Measurements from ENCODE around the gene CCL3.
A peak's percentile ranks its signal among the peaks of the same experiment; 100 is the strongest.
"Not testable (repeated sequence)": the region's sequence is repeated elsewhere in the genome, so short reads cannot be mapped to it uniquely, and the experiment has no call there.

The CCL3 gene

DNA sequence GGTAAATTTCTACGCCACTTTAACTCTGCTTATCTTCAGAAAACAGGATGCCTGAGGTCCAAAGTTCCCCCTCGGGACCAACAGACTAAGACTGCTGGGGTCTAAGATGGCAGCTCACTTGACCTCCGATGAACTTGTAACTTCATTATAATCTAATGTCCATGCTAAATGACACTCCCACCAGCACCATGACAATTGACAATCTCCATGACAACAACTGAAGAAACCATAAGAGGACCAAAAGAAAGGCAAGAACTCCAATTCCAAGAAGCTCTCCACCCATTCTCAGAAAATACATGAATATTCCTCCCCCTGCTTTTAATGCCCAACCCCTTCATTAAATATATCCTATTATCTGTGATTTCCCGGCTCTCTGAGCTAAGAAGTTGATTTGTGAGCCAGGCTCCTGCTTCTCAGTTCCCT is 21.1 kb upstream of the CCL3 start:
- TF ChIP-seq, protein P1, sequence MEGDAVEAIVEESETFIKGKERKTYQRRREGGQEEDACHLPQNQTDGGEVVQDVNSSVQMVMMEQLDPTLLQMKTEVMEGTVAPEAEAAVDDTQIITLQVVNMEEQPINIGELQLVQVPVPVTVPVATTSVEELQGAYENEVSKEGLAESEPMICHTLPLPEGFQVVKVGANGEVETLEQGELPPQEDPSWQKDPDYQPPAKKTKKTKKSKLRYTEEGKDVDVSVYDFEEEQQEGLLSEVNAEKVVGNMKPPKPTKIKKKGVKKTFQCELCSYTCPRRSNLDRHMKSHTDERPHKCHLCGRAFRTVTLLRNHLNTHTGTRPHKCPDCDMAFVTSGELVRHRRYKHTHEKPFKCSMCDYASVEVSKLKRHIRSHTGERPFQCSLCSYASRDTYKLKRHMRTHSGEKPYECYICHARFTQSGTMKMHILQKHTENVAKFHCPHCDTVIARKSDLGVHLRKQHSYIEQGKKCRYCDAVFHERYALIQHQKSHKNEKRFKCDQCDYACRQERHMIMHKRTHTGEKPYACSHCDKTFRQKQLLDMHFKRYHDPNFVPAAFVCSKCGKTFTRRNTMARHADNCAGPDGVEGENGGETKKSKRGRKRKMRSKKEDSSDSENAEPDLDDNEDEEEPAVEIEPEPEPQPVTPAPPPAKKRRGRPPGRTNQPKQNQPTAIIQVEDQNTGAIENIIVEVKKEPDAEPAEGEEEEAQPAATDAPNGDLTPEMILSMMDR (conservative IDR thresholded peaks at IDR 0.05) = no peak
- no peak overlapping the region for H3K27ac ChIP-seq

DNA sequence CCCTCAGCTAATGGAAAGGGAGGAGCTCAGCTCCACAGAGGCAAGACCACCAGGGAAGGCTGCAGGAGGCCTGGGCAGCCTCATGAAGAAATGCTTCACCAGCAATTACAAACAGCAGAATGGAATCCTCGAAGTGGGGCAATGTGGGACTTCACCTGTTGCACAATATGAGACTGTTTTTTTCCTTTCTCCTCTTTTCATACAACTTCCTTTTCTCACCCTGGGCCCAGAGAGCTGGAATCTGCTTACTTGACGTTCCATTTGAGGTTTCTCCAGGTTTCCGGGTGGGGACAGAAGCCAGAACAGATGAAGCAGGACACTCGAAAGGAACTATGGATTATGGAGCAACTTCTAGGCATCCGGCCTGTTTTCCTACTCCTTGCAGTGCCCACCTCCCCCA is 18.3 kb upstream of the CCL3 start:
- not testable (repeated sequence) for H3K27ac ChIP-seq

DNA sequence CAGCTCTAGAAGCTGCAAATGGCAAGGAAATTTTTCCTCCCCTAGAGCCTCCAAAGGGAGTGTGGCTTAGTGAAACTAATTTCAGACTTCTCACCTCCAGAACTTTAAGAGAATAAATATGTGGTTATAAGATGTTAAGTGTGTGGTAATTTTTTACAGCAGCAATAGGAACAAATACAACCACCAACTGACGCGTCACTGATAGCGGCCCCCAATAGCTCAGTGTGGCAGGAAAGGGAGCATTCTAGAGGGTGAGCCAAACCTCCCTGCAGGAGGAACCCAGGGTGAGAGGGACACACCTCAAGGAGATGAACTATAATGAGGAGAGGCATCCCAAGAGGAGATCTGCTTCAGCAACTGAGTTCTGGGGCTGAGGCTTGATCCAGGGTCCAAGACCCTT is 17.7 kb upstream of the CCL3 start:
- TF ChIP-seq, protein P1 (conservative IDR thresholded peaks at IDR 0.05) = no peak
- no peak overlapping the region for H3K27ac ChIP-seq

DNA sequence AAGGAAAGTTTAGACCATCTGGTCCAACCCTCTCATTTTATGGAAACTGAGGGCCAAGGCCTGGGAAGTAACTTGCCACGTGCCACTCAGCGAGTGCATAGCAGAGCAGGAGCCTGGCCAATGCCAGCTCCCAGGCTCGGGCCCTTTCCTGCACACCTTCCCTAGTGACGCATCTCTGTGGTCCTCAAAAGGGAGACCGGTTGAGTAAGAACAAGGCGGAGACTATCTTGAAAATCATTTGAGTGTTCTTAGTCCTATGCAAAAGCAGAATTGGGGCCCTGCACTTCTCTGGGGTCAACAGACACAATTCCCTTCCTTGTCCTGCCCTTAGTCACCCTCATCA is 16.5 kb upstream of the CCL3 start:
- TF ChIP-seq, protein P1 (conservative IDR thresholded peaks at IDR 0.05) = no peak

DNA sequence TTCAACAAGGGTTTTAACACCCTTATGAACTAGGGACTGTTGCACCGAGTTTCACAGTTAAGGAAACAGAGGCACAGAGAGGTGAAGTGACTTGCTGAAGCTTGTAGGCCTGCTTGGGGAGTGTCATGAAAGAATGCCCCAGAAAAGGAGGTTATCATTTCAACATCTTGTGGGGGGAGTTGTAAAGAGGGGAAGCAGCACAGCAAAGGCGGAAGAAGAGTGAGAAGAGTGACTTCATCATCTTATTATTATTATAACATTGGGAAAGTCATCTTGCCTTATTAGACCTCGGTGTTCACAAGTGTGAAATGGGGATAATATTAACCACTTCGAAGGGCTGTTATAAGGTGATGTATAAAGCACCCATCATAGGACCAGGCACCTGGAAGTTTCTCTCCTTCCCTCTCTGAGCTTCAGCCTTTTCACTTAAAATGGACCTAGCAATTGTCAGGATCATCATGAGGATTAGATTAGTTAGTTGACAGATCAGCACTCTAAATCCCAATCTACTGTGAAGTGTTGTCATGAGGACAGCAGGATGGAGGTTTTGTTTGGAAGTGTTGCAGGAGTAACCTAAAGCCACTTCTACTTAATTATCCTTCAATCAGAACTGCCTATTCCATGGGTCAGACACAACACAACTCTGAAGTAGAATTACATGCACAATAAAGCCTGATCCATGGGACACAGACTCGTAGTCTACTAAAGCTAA is 16.0 kb upstream of the CCL3 start:
- TF ChIP-seq, protein P1 (conservative IDR thresholded peaks at IDR 0.05) = no peak
- no peak overlapping the region for H3K27ac ChIP-seq

More for the DNA sequence above, 16.5 kb upstream of the CCL3 start:
- H3K27ac ChIP-seq = no peak overlapping the region

DNA sequence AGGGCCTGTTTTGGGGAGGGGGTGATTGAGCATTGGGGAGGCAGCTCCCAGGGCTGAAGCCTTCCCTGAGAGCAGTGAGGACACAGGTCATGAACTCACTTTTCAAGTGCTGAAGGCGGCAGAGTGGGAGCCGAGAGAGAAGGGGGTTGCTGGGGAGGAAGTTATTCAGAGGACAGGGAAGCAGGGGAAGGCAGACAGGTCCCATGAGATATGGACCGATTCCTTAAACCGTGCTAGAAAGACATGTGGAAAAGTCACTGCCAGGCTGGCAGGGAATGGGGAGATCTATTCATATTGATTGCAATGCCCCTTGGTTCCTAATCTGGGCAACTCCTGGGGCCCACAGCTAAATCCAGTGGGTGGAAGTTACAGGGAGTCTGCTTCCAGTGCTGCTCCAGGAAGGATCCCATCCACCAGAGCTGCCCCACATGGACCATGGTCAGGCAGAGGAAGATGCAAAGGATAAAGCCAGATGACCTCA is 14.8 kb upstream of the CCL3 start:
- TF ChIP-seq, protein P1 (conservative IDR thresholded peaks at IDR 0.05) = no peak
- H3K27ac ChIP-seq = no peak overlapping the region

DNA sequence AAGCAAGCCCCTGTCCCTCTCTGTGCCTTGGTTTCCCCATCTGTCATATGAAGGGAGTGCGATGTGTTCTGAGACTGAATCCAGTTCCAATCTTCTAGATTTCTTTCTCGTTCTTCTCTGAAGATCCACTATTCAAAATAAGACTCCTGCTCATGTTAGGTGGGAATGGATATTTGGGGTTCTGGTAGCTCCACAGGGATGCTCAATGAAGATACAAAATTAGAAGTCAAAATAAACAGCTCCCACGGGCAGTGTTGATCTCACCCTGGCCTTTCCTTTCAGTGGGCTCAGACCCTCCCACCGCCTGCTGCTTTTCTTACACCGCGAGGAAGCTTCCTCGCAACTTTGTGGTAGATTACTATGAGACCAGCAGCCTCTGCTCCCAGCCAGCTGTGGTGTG is 14.3 kb upstream of the CCL3 start:
- H3K27ac ChIP-seq = not testable (repeated sequence)

DNA sequence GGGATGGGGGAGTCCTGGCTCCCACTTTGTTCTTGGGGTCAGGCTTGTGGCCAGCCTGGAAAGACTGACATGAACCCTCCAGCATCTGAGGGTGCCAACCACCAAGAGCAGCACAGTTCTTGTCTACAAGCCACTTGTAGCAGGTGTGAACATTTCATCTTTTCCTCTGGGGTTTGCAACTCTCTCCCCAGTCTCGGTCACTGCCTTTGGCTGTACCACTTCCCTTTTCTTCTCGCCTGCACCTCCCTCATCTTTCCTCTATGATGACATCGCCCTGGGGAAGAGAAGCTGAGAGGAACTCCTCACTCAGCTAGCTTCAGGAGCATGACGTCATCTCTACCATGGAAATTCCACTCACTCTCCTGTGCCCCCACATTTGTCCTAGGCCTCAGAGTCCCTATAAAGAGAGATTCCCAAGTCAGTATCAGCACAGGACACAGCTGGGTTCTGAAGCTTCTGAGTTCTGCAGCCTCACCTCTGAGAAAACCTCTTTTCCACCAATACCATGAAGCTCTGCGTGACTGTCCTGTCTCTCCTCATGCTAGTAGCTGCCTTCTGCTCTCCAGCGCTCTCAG is 13.5 kb upstream of the CCL3 start, which contains the start of gene CCL4:
TSS of gene CCL4 (plus strand) at position 427 of the 575 bp plus-strand sequence. CDS start at position 506, 79 bp downstream.
- not testable (repeated sequence) for H3K27ac ChIP-seq

DNA sequence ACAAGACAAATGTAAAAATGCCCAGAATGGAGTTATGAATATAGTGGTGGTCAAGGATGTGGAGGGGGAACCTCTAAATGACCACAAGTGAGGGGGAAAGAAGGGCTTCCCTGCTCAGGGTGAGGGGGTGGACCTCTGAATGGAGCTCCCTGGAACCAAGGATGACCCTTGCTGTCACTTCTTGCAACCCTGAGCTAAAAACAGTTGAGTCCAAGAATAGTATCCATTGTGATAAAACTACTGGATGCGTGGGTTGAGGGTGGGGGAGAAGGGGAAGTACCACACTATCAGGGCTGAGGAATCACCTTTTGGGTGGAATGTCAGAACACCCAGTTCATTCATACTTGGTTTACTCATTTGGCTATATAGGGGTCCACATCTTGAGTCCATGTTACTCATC is 9.1 kb upstream of the CCL3 start:
- H3K27ac ChIP-seq = not testable (repeated sequence)

DNA sequence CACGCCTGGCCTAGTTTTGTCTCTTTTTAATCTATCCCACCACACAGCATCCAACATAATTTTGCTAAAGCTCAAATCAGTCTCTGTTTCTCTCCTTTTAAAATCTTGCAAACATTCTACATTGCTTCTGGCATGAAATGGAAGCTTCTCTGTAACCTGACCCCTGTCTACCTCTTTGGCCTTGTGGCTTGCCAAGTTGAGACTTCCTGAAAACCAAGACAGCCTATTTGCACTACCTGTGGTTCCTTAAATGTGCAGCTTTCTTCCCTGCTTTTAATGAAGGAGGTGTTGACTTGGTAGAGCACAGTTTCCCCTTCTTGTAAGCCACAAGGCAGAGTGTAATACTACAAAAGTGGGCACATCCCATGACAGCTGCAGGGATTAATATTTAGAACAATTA is 6.0 kb upstream of the CCL3 start:
- TF ChIP-seq, protein P1 (conservative IDR thresholded peaks at IDR 0.05) = no peak

More for the DNA sequence above, 6.0 kb upstream of the CCL3 start:
- peak overlapping the region; percentile 58 for H3K27ac ChIP-seq
